ENCODE data around the gene OSER1. TPM values are rescaled to one million over a fixed set of nuclear protein-coding genes. Genes with fewer than 3 reads are reported as not detected.
"Not testable (repeated sequence)": the region's sequence is repeated elsewhere in the genome, so short reads cannot be mapped to it uniquely, and the experiment has no call there.

OSER1 gene
- total RNA-seq, 1 experiment from 2014 or later = 50.5 TPM

GRCh38 chr20:44247131-44247571 lies 36.6 kb upstream of the OSER1 start, which contains the start of gene GDAP1L1:
Gene GDAP1L1 (plus strand): TSS chr20:44247308. CDS start chr20:44247335, 27 bp downstream.
- Histone ChIP-seq H3K4me1 (ENCODE audit: insufficient read depth, low read length, poor library complexity, severe bottlenecking) (no peaks in the 10 kb centered on the region), H3K9me3 (ENCODE audit: low read depth, low read length, poor library complexity, severe bottlenecking) (no peaks in the 10 kb centered on the region), H3K36me3 (ENCODE audit: insufficient read depth, low read length, poor library complexity, severe bottlenecking) (no peaks in the 10 kb centered on the region), H3K27ac (ENCODE audit: low read depth, low read length, poor library complexity, severe bottlenecking) (no peak within 1 kb of the TSS), H3K27me3 (replicated peaks; ENCODE audit: insufficient read depth, low read depth, low read length, poor library complexity) (peaks cover 39% of the 10 kb centered on the region), H3K4me3 (ENCODE audit: low read depth, low read length, poor library complexity, severe bottlenecking) (no peak within 1 kb of the TSS)
- TF ChIP-seq CTCF (conservative IDR thresholded peaks at IDR 0.05; ENCODE audit: low read depth, low read length) = no peak
- TF ChIP-seq EZH2 (IDR thresholded peaks at IDR 0.05; ENCODE audit: borderline replicate concordance, low read depth, low read length, poor library complexity, severe bottlenecking) = no peak
- ChIA-PET POLR2A (ENCODE audit: low non-redundant PET) (no interaction called here), CTCF (no interaction called here)
- BruUV-seq (replicated peaks) = no TSS peak
- intact Hi-C loops (cut with micrococcal nuclease; ENCODE audit: unreplicated experiment) = no loop called here
- DNase-seq (ENCODE audit: low spot score) = no peak

- DNase-seq (ENCODE audit: low spot score) = no peak
- POLR2A ChIA-PET (ENCODE audit: low non-redundant PET) = no interaction called here
- no TSS peak for BruUV-seq (replicated peaks)
Measured at GRCh38 chr20:44245977-44246376, 35.4 kb upstream of the OSER1 start.

GRCh38 chr20:44241796-44242195 lies 31.2 kb upstream of the OSER1 start:
- CTCF ChIA-PET = no interaction called here
- BruUV-seq (replicated peaks) = no TSS peak
- Histone ChIP-seq H3K4me3 (ENCODE audit: low read depth, low read length, poor library complexity, severe bottlenecking) (no peak overlapping the region), H3K9me3 (ENCODE audit: low read depth, low read length, poor library complexity, severe bottlenecking) (no peaks in the 10 kb centered on the region), H3K27ac (ENCODE audit: low read depth, low read length, poor library complexity, severe bottlenecking) (no peak overlapping the region), H3K27me3 (replicated peaks; ENCODE audit: insufficient read depth, low read depth, low read length, poor library complexity) (peaks cover 27% of the 10 kb centered on the region), H3K36me3 (ENCODE audit: insufficient read depth, low read length, poor library complexity, severe bottlenecking) (no peaks in the 10 kb centered on the region), H3K4me1 (ENCODE audit: insufficient read depth, low read length, poor library complexity, severe bottlenecking) (no peaks in the 10 kb centered on the region)
- POLR2A ChIA-PET (ENCODE audit: low non-redundant PET) = no interaction called here
- TF ChIP-seq EZH2 (IDR thresholded peaks at IDR 0.05; ENCODE audit: borderline replicate concordance, low read depth, low read length, poor library complexity, severe bottlenecking) (no peak), CTCF (conservative IDR thresholded peaks at IDR 0.05; ENCODE audit: low read depth, low read length) (no peak)
- DNase-seq (ENCODE audit: low spot score) = no peak
- intact Hi-C loops (cut with micrococcal nuclease; ENCODE audit: unreplicated experiment) = no loop called here

More at GRCh38 chr20:44245977-44246376, 35.4 kb upstream of the OSER1 start:
- intact Hi-C loops (cut with micrococcal nuclease; ENCODE audit: unreplicated experiment) = no loop called here
- H3K36me3 ChIP-seq (ENCODE audit: insufficient read depth, low read length, poor library complexity, severe bottlenecking) = no peaks in the 10 kb centered on the region
- H3K9me3 ChIP-seq (ENCODE audit: low read depth, low read length, poor library complexity, severe bottlenecking) = no peaks in the 10 kb centered on the region
- peaks cover 45% of the 10 kb centered on the region for H3K27me3 ChIP-seq (replicated peaks; ENCODE audit: insufficient read depth, low read depth, low read length, poor library complexity)
- no peak overlapping the region for H3K4me3 ChIP-seq (ENCODE audit: low read depth, low read length, poor library complexity, severe bottlenecking)
- H3K4me1 ChIP-seq (ENCODE audit: insufficient read depth, low read length, poor library complexity, severe bottlenecking) = no peaks in the 10 kb centered on the region
- no peak overlapping the region for H3K27ac ChIP-seq (ENCODE audit: low read depth, low read length, poor library complexity, severe bottlenecking)
- no peak for TF ChIP-seq CTCF (conservative IDR thresholded peaks at IDR 0.05; ENCODE audit: low read depth, low read length)
- TF ChIP-seq EZH2 (IDR thresholded peaks at IDR 0.05; ENCODE audit: borderline replicate concordance, low read depth, low read length, poor library complexity, severe bottlenecking) = no peak
- CTCF ChIA-PET = no interaction called here

GRCh38 chr20:44236840-44237239 lies 26.3 kb upstream of the OSER1 start:
- POLR2A ChIA-PET (ENCODE audit: low non-redundant PET); intact Hi-C loops (cut with micrococcal nuclease; ENCODE audit: unreplicated experiment); CTCF ChIA-PET; H3K9me3 ChIP-seq (ENCODE audit: low read depth, low read length, poor library complexity, severe bottlenecking); H3K36me3 ChIP-seq (ENCODE audit: insufficient read depth, low read length, poor library complexity, severe bottlenecking); H3K27me3 ChIP-seq (replicated peaks; ENCODE audit: insufficient read depth, low read depth, low read length, poor library complexity); H3K27ac ChIP-seq (ENCODE audit: low read depth, low read length, poor library complexity, severe bottlenecking); H3K4me3 ChIP-seq (ENCODE audit: low read depth, low read length, poor library complexity, severe bottlenecking); H3K4me1 ChIP-seq (ENCODE audit: insufficient read depth, low read length, poor library complexity, severe bottlenecking); BruUV-seq (replicated peaks); DNase-seq (ENCODE audit: low spot score): not testable (repeated sequence)

Data from A673 (cell line).